ENCODE data around the gene GOLIM4. TPM values are rescaled to one million over a fixed set of nuclear protein-coding genes. Genes with fewer than 3 reads are reported as not detected.

GOLIM4 gene
- total RNA-seq, 1 experiment from 2014 or later = 30.0 TPM

DNA sequence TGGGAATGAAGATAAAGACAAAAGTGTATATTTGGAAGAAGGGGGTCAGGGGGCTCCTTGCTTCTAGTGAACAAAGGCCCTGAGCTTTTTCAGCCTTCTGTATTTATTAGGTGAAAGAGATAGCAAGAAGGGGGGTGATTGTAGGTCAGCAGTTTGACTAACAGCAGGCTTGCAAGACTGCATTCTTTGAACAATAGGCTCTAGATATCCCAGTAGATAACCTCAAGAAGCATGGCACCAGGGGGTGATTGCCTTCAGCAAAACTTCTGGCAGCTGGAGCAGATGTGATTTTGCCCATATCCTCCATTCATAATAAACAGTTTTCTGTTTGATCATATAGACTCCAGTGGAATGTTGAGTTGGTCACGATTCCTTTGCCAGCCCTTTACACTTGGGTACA lies 31.7 kb upstream of the GOLIM4 start:
- POLR2A ChIA-PET = no interaction called here
- CTCF ChIA-PET = interaction anchor here (0.6 kb wide), 1 partner anchor 200 kb away, joined by 3 read pairs; no protein-coding TSS in a partner anchor
- peaks cover 32% of the 10 kb centered on the region for H3K36me3 Mint-ChIP-seq

More for the DNA sequence above, 31.7 kb upstream of the GOLIM4 start:
- TF ChIP-seq, protein P1, sequence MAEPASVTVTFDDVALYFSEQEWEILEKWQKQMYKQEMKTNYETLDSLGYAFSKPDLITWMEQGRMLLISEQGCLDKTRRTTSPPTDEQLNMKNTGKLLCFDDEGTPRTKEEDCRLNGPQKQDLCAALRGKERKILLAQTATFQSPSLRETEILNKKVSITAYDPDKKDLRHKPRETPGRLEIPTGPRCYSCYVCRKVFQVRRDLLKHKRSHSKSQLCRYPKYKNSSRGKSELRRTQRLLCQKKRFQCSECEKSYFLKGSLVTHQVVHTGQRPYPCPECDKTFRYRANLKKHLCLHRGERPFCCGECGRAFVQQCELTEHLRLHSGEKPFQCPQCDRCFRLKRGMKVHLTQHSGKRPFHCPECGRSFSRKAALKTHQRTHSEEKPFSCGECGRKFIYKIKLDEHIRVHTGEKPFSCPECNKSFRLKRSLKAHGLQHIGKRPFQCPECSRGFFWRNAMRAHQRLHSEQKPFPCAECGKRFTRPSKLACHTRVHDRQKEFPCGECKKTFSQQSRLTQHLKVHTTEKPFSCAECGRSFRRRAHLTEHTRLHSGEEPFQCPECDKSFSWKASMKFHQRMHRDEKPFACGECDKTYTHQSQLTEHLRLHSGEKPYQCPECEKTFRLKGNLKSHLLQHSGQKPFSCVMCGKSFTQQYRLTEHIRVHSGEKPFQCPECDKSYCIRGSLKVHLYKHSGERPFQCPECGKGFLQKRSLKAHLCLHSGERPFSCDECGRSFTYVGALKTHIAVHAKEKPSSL (CRISPR knock-in tag; conservative IDR thresholded peaks at IDR 0.05) = no peak
- TF ChIP-seq, protein P2, sequence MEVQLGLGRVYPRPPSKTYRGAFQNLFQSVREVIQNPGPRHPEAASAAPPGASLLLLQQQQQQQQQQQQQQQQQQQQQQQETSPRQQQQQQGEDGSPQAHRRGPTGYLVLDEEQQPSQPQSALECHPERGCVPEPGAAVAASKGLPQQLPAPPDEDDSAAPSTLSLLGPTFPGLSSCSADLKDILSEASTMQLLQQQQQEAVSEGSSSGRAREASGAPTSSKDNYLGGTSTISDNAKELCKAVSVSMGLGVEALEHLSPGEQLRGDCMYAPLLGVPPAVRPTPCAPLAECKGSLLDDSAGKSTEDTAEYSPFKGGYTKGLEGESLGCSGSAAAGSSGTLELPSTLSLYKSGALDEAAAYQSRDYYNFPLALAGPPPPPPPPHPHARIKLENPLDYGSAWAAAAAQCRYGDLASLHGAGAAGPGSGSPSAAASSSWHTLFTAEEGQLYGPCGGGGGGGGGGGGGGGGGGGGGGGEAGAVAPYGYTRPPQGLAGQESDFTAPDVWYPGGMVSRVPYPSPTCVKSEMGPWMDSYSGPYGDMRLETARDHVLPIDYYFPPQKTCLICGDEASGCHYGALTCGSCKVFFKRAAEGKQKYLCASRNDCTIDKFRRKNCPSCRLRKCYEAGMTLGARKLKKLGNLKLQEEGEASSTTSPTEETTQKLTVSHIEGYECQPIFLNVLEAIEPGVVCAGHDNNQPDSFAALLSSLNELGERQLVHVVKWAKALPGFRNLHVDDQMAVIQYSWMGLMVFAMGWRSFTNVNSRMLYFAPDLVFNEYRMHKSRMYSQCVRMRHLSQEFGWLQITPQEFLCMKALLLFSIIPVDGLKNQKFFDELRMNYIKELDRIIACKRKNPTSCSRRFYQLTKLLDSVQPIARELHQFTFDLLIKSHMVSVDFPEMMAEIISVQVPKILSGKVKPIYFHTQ (CRISPR knock-in tag; IDR thresholded peaks at IDR 0.05) = no peak
- TF ChIP-seq, protein P3, sequence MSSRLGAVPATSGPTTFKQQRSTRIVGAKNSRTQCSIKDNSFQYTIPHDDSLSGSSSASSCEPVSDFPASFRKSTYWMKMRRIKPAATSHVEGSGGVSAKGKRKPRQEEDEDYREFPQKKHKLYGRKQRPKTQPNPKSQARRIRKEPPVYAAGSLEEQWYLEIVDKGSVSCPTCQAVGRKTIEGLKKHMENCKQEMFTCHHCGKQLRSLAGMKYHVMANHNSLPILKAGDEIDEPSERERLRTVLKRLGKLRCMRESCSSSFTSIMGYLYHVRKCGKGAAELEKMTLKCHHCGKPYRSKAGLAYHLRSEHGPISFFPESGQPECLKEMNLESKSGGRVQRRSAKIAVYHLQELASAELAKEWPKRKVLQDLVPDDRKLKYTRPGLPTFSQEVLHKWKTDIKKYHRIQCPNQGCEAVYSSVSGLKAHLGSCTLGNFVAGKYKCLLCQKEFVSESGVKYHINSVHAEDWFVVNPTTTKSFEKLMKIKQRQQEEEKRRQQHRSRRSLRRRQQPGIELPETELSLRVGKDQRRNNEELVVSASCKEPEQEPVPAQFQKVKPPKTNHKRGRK (CRISPR knock-in tag; IDR thresholded peaks at IDR 0.05; ENCODE audit: borderline replicate concordance) = no peak
- TF ChIP-seq CBFB (CRISPR knock-in tag; IDR thresholded peaks at IDR 0.05; ENCODE audit: low read depth) = no peak
- no peak for TF ChIP-seq CDX4 (CRISPR knock-in tag; IDR thresholded peaks at IDR 0.05; ENCODE audit: borderline replicate concordance)
- no peak for TF ChIP-seq NR3C1 (CRISPR knock-in tag; conservative IDR thresholded peaks at IDR 0.05; ENCODE audit: low read depth)
- TF ChIP-seq TEAD1 (CRISPR knock-in tag; IDR thresholded peaks at IDR 0.05) = no peak
- TF ChIP-seq ZNF416 (CRISPR knock-in tag; IDR thresholded peaks at IDR 0.05) = no peak
- TF ChIP-seq FOXJ3 (CRISPR knock-in tag; IDR thresholded peaks at IDR 0.05; ENCODE audit: borderline replicate concordance) = no peak
- no peak for TF ChIP-seq RORB (CRISPR knock-in tag; IDR thresholded peaks at IDR 0.05)
- no peak for TF ChIP-seq PREB (CRISPR knock-in tag; IDR thresholded peaks at IDR 0.05; ENCODE audit: borderline replicate concordance)
- TF ChIP-seq ZNF232 (CRISPR knock-in tag; IDR thresholded peaks at IDR 0.05) = no peak
- no peak for TF ChIP-seq ZNF317 (CRISPR knock-in tag; IDR thresholded peaks at IDR 0.05; ENCODE audit: borderline replicate concordance, low read depth)
- TF ChIP-seq SMAD4 (CRISPR knock-in tag; IDR thresholded peaks at IDR 0.05) = no peak
- no peak for TF ChIP-seq ZNF219 (CRISPR knock-in tag; IDR thresholded peaks at IDR 0.05; ENCODE audit: borderline replicate concordance)
- TF ChIP-seq, protein P4, sequence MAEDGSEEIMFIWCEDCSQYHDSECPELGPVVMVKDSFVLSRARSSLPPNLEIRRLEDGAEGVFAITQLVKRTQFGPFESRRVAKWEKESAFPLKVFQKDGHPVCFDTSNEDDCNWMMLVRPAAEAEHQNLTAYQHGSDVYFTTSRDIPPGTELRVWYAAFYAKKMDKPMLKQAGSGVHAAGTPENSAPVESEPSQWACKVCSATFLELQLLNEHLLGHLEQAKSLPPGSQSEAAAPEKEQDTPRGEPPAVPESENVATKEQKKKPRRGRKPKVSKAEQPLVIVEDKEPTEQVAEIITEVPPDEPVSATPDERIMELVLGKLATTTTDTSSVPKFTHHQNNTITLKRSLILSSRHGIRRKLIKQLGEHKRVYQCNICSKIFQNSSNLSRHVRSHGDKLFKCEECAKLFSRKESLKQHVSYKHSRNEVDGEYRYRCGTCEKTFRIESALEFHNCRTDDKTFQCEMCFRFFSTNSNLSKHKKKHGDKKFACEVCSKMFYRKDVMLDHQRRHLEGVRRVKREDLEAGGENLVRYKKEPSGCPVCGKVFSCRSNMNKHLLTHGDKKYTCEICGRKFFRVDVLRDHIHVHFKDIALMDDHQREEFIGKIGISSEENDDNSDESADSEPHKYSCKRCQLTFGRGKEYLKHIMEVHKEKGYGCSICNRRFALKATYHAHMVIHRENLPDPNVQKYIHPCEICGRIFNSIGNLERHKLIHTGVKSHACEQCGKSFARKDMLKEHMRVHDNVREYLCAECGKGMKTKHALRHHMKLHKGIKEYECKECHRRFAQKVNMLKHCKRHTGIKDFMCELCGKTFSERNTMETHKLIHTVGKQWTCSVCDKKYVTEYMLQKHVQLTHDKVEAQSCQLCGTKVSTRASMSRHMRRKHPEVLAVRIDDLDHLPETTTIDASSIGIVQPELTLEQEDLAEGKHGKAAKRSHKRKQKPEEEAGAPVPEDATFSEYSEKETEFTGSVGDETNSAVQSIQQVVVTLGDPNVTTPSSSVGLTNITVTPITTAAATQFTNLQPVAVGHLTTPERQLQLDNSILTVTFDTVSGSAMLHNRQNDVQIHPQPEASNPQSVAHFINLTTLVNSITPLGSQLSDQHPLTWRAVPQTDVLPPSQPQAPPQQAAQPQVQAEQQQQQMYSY (CRISPR knock-in tag; IDR thresholded peaks at IDR 0.05) = no peak
- TF ChIP-seq, protein P5, sequence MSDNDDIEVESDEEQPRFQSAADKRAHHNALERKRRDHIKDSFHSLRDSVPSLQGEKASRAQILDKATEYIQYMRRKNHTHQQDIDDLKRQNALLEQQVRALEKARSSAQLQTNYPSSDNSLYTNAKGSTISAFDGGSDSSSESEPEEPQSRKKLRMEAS (CRISPR knock-in tag; IDR thresholded peaks at IDR 0.05) = no peak
- no peak for TF ChIP-seq OVOL2 (CRISPR knock-in tag; IDR thresholded peaks at IDR 0.05; ENCODE audit: borderline replicate concordance)
- no peak for TF ChIP-seq ZNF532 (CRISPR knock-in tag; IDR thresholded peaks at IDR 0.05; ENCODE audit: borderline replicate concordance)
- Mint-ChIP-seq H3K27ac (no peak overlapping the region), H3K27me3 (ENCODE audit: low read depth) (no peaks in the 10 kb centered on the region; the same call in 1 of the 2 replicates), H3K9me3 (peaks cover 50% of the 10 kb centered on the region), H3K4me3 (no peak overlapping the region), H3K4me1 (0 out of 2 replicates have a peak, but pooled peaks cover 4% of the 10 kb centered on the region)
- DNase-seq (ENCODE audit: low spot score) (no peak), ATAC-seq (no peak)

Data from WTC11 (cell line).